DND-41 (cell line): Measurements from ENCODE around the gene METTL3.

Source experiments
- EZH2 ChIP-seq: IDR thresholded peaks from 3 replicates; pipeline ENCODE4 v1.6.1; 2012; ENCODE audit warnings: borderline replicate concordance, low read depth, mild to moderate bottlenecking, moderate library complexity, low read length, inconsistent platforms; ENCODE audit not compliant: severe bottlenecking
- TF ChIP-seq, protein P1 (sequence below): IDR thresholded peaks from 2 replicates; pipeline ENCODE4 v1.5.1; 2012; ENCODE audit warnings: borderline replicate concordance, low read length, moderate library complexity, mild to moderate bottlenecking; ENCODE audit not compliant: poor library complexity, severe bottlenecking; ENCODE audit errors: extremely low read depth

DNA sequence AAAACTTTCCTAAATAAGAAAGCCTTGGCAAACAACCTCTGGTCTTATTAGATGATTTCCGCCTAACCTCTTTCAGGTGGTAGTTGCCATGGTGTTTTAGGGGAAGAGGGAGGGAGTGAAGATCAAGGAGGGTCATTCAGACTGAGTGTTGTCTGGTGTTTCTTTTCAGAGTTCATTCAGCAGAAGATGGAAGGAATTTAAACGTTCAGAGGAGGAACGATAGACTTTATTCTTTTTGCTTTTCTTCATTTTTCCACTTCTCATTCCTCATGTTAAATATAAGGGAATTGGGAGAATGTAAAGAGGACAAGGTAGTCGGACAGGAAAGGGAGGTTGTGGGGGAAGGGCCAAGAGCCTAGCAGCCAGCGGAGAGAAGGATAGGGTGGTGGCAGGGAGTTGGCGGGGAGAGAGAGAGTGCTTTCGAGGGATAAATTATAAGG, 32.4 kb upstream of the METTL3 start:
- TF ChIP-seq, protein P1, sequence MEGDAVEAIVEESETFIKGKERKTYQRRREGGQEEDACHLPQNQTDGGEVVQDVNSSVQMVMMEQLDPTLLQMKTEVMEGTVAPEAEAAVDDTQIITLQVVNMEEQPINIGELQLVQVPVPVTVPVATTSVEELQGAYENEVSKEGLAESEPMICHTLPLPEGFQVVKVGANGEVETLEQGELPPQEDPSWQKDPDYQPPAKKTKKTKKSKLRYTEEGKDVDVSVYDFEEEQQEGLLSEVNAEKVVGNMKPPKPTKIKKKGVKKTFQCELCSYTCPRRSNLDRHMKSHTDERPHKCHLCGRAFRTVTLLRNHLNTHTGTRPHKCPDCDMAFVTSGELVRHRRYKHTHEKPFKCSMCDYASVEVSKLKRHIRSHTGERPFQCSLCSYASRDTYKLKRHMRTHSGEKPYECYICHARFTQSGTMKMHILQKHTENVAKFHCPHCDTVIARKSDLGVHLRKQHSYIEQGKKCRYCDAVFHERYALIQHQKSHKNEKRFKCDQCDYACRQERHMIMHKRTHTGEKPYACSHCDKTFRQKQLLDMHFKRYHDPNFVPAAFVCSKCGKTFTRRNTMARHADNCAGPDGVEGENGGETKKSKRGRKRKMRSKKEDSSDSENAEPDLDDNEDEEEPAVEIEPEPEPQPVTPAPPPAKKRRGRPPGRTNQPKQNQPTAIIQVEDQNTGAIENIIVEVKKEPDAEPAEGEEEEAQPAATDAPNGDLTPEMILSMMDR, result no peak
- TF ChIP-seq EZH2, result no peak
